ENCODE data around the gene ADD1. TPM values are rescaled to one million over a fixed set of nuclear protein-coding genes. Genes with fewer than 3 reads are reported as not detected.
A peak's percentile ranks its signal among the peaks of the same experiment; 100 is the strongest.

ADD1 gene
- total and polyA plus RNA-seq, 7 donors = 124 to 224 (median 176) TPM

GRCh38 chr4:2829321-2829932, 14.2 kb upstream of the ADD1 start:
- H3K4me3 ChIP-seq = no peak overlapping the region
- no peak overlapping the region for H3K27ac ChIP-seq
- no peak for TF ChIP-seq CTCF (IDR thresholded peaks at IDR 0.05)
- DNase-seq = peak in 1 of 2 donors; percentile 50
- H3K36me3 ChIP-seq (ENCODE audit: insufficient read depth in 1 of 2, low read depth in 1 of 2) = peaks cover 0 to 83% of the 10 kb centered on the region in 2 donors
- no peaks in the 10 kb centered on the region for H3K9me3 ChIP-seq
- H3K4me1 ChIP-seq = no peaks in the 10 kb centered on the region
- WGBS, 3 donors = 90 to 93% (median 93%) methylated on average over 16 to 18 of the region's 18 CpGs
- no peak for ATAC-seq
- no peaks in the 10 kb centered on the region for H3K27me3 ChIP-seq (ENCODE audit: insufficient read depth in 3 of 3, low read length in 2 of 3)
- intact Hi-C loops (cut with DNase I) = no loop called here

GRCh38 chr4:2829933-2830451, 13.7 kb upstream of the ADD1 start:
- H3K4me1 ChIP-seq = no peaks in the 10 kb centered on the region
- H3K4me3 ChIP-seq = no peak overlapping the region
- no peak for ATAC-seq
- H3K36me3 ChIP-seq (ENCODE audit: insufficient read depth in 1 of 2, low read depth in 1 of 2) = peaks cover 0 to 82% of the 10 kb centered on the region in 2 donors
- intact Hi-C loops (cut with DNase I) = no loop called here
- H3K9me3 ChIP-seq = no peaks in the 10 kb centered on the region
- WGBS, 3 donors = 93 to 95% (median 95%) methylated on average over 17 to 19 of the region's 19 CpGs
- no peaks in the 10 kb centered on the region for H3K27me3 ChIP-seq (ENCODE audit: insufficient read depth in 3 of 3, low read length in 2 of 3)
- no peak overlapping the region for H3K27ac ChIP-seq
- DNase-seq = peak in 1 of 2 donors; percentile 32
- no peak for TF ChIP-seq CTCF (IDR thresholded peaks at IDR 0.05)

GRCh38 chr4:2830632-2831610, 12.7 kb upstream of the ADD1 start:
- Histone ChIP-seq H3K27ac (no peak overlapping the region), H3K9me3 (no peaks in the 10 kb centered on the region), H3K4me3 (no peak overlapping the region), H3K36me3 (ENCODE audit: insufficient read depth in 1 of 2, low read depth in 1 of 2) (peaks cover 0 to 80% of the 10 kb centered on the region in 2 donors), H3K4me1 (no peaks in the 10 kb centered on the region), H3K27me3 (ENCODE audit: insufficient read depth in 3 of 3, low read length in 2 of 3) (no peaks in the 10 kb centered on the region)
- no peak for TF ChIP-seq CTCF (IDR thresholded peaks at IDR 0.05)
- DNase-seq (peak in 1 of 2 donors; percentile 30), ATAC-seq (no peak)
- 89 to 92% (median 91%) methylated on average over 37 of the region's 37 CpGs for WGBS, 3 donors
- intact Hi-C loops (cut with DNase I) = no loop called here

GRCh38 chr4:2831611-2832308, 11.9 kb upstream of the ADD1 start:
- no peak overlapping the region for H3K4me3 ChIP-seq
- WGBS, 3 donors = 91 to 93% (median 93%) methylated on average over 34 to 36 of the region's 36 CpGs
- no peak for TF ChIP-seq CTCF (IDR thresholded peaks at IDR 0.05)
- DNase-seq (peak in 1 of 2 donors; percentile 48), ATAC-seq (no peak)
- peaks cover 3% of the 10 kb centered on the region for H3K4me1 ChIP-seq
- no peaks in the 10 kb centered on the region for H3K27me3 ChIP-seq (ENCODE audit: insufficient read depth in 3 of 3, low read length in 2 of 3)
- intact Hi-C loops (cut with DNase I) = no loop called here
- peaks cover 0 to 81% of the 10 kb centered on the region in 2 donors for H3K36me3 ChIP-seq (ENCODE audit: insufficient read depth in 1 of 2, low read depth in 1 of 2)
- H3K9me3 ChIP-seq = no peaks in the 10 kb centered on the region
- no peak overlapping the region for H3K27ac ChIP-seq
